ENCODE data around the gene RIN2. TPM values are rescaled to one million over a fixed set of nuclear protein-coding genes. Genes with fewer than 3 reads are reported as not detected.

Gene RIN2
- total RNA-seq, 1 experiment from 2014 or later, result 1.5 TPM

DNA sequence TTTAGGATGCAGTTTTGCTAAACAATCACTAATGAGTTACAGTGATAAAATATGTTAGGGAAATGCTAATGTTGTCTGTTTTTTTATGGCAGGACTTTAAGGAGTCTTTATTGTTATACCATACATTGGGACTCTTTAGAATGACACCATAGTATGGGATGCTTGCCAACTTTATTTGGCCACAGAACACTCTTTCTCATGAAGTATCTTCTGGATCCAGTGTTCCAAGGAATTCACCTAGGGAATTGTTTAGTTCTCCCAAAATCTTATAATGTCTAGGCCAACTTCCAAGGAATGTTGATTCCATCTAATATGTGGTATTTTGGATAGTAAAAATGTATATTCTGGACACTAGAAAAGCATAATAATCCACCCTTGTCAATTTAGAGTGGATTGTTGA, 3.3 kb downstream of the RIN2 start (continued):
- TF ChIP-seq YY1 (IDR thresholded peaks at IDR 0.05; ENCODE audit: extremely low read depth, insufficient replicate concordance, low read depth, low read length) (no peak), SIN3A (IDR thresholded peaks at IDR 0.05; ENCODE audit: low read depth) (no peak), CBX3 (IDR thresholded peaks at IDR 0.05; ENCODE audit: low read depth) (no peak)
- TF ChIP-seq, protein P1, sequence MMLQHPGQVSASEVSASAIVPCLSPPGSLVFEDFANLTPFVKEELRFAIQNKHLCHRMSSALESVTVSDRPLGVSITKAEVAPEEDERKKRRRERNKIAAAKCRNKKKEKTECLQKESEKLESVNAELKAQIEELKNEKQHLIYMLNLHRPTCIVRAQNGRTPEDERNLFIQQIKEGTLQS (IDR thresholded peaks at IDR 0.05), result no peak
- TF ChIP-seq, protein P2, sequence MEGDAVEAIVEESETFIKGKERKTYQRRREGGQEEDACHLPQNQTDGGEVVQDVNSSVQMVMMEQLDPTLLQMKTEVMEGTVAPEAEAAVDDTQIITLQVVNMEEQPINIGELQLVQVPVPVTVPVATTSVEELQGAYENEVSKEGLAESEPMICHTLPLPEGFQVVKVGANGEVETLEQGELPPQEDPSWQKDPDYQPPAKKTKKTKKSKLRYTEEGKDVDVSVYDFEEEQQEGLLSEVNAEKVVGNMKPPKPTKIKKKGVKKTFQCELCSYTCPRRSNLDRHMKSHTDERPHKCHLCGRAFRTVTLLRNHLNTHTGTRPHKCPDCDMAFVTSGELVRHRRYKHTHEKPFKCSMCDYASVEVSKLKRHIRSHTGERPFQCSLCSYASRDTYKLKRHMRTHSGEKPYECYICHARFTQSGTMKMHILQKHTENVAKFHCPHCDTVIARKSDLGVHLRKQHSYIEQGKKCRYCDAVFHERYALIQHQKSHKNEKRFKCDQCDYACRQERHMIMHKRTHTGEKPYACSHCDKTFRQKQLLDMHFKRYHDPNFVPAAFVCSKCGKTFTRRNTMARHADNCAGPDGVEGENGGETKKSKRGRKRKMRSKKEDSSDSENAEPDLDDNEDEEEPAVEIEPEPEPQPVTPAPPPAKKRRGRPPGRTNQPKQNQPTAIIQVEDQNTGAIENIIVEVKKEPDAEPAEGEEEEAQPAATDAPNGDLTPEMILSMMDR (IDR thresholded peaks at IDR 0.05 in 2 of 3, conservative IDR thresholded peaks at IDR 0.05 in 1 of 3; ENCODE audit: borderline replicate concordance in 1 of 3, insufficient read depth in 1 of 3, low read depth in 2 of 3, low read length in 2 of 3), result no peak
- TF ChIP-seq, protein P3, sequence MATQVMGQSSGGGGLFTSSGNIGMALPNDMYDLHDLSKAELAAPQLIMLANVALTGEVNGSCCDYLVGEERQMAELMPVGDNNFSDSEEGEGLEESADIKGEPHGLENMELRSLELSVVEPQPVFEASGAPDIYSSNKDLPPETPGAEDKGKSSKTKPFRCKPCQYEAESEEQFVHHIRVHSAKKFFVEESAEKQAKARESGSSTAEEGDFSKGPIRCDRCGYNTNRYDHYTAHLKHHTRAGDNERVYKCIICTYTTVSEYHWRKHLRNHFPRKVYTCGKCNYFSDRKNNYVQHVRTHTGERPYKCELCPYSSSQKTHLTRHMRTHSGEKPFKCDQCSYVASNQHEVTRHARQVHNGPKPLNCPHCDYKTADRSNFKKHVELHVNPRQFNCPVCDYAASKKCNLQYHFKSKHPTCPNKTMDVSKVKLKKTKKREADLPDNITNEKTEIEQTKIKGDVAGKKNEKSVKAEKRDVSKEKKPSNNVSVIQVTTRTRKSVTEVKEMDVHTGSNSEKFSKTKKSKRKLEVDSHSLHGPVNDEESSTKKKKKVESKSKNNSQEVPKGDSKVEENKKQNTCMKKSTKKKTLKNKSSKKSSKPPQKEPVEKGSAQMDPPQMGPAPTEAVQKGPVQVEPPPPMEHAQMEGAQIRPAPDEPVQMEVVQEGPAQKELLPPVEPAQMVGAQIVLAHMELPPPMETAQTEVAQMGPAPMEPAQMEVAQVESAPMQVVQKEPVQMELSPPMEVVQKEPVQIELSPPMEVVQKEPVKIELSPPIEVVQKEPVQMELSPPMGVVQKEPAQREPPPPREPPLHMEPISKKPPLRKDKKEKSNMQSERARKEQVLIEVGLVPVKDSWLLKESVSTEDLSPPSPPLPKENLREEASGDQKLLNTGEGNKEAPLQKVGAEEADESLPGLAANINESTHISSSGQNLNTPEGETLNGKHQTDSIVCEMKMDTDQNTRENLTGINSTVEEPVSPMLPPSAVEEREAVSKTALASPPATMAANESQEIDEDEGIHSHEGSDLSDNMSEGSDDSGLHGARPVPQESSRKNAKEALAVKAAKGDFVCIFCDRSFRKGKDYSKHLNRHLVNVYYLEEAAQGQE (IDR thresholded peaks at IDR 0.05; ENCODE audit: low read depth), result no peak

DNA sequence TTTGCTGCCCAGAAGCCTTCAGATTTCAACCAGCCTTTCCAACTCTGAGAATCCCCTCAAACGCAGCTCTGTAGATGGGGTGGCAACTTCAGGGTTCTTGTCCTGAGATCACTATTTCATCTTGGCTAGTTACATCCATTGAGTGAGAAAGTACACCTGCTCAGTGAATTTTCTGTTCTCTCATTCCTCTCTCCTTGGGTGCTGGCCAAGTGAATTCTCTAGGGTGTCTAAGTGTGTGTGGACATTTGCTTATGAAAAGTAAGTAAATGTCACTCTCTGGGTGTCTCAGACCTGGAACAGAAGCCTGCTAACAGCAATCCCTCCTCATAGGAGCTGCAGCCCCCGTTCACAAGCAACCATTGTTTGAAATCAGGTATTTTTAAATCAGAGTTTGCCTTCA, 3.8 kb downstream of the RIN2 start:
- no peak for ATAC-seq
- H3K27ac ChIP-seq (ENCODE audit: low read depth, low read length), result no peak overlapping the region
- RAD21 ChIA-PET (ENCODE audit: low non-redundant PET in 1 of 2, low total read pairs in 2 of 2, uncharacterized antibody in 2 of 2, unreplicated experiment in 2 of 2), result no interaction called here
- TF ChIP-seq YY1 (IDR thresholded peaks at IDR 0.05; ENCODE audit: extremely low read depth, insufficient replicate concordance, low read depth, low read length), result no peak
- TF ChIP-seq POLR2AphosphoS5 (IDR thresholded peaks at IDR 0.05; ENCODE audit: low read depth, low read length), result no peak
- no peak for TF ChIP-seq CBX3 (IDR thresholded peaks at IDR 0.05; ENCODE audit: low read depth)
- TF ChIP-seq SIN3A (IDR thresholded peaks at IDR 0.05; ENCODE audit: low read depth), result no peak
- TF ChIP-seq POLR2A (IDR thresholded peaks at IDR 0.05; ENCODE audit: borderline replicate concordance, extremely low read depth, insufficient read depth, insufficient read length), result no peak
- no peak for TF ChIP-seq CEBPB (IDR thresholded peaks at IDR 0.05; ENCODE audit: low read depth)
- no peak for TF ChIP-seq JUND (IDR thresholded peaks at IDR 0.05)
- TF ChIP-seq ZFX (IDR thresholded peaks at IDR 0.05), result no peak
- TF ChIP-seq ZNF274 (IDR thresholded peaks at IDR 0.05; ENCODE audit: low read depth, low read length), result no peak
- TF ChIP-seq SP1 (IDR thresholded peaks at IDR 0.05; ENCODE audit: low read depth), result no peak
- no peak for TF ChIP-seq EZH2 (IDR thresholded peaks at IDR 0.05)
- TF ChIP-seq, protein P2 (IDR thresholded peaks at IDR 0.05 in 2 of 3, conservative IDR thresholded peaks at IDR 0.05 in 1 of 3; ENCODE audit: borderline replicate concordance in 1 of 3, insufficient read depth in 1 of 3, low read depth in 2 of 3, low read length in 2 of 3), result no peak
- TF ChIP-seq, protein P4, sequence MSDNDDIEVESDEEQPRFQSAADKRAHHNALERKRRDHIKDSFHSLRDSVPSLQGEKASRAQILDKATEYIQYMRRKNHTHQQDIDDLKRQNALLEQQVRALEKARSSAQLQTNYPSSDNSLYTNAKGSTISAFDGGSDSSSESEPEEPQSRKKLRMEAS (IDR thresholded peaks at IDR 0.05), result no peak
- TF ChIP-seq TCF7L2 (IDR thresholded peaks at IDR 0.05; ENCODE audit: borderline replicate concordance, extremely low read depth, insufficient read depth, insufficient read length), result no peak
- TF ChIP-seq FOSL1 (IDR thresholded peaks at IDR 0.05; ENCODE audit: low read depth), result no peak
- TF ChIP-seq EZH2phosphoT487 (IDR thresholded peaks at IDR 0.05; ENCODE audit: borderline replicate concordance), result no peak

More for the DNA sequence above, 3.8 kb downstream of the RIN2 start:
- H3K9ac ChIP-seq (ENCODE audit: low read length), result no peak overlapping the region
- intact Hi-C loops (cut with micrococcal nuclease), result no loop called here
- H3K4me2 ChIP-seq (ENCODE audit: low read length), result no peak overlapping the region
- DNase-seq (ENCODE audit: low read depth, low spot score), result no peak
- H3K4me1 ChIP-seq (ENCODE audit: control insufficient read depth in 1 of 2, insufficient read depth in 2 of 2, low read length in 2 of 2), result peaks cover 4 to 17% of the 10 kb centered on the region in 2 experiments
- POLR2A ChIA-PET, result no interaction called here
- no peaks in the 10 kb centered on the region for H3K79me2 ChIP-seq (ENCODE audit: insufficient read depth, low read length)
- H3K4me3 ChIP-seq (replicated peaks in 1 of 2; ENCODE audit: low read depth in 1 of 2, low read length in 2 of 2), result no peak overlapping the region
- H2AFZ ChIP-seq (ENCODE audit: low read depth, low read length, poor library complexity, severe bottlenecking), result no peak overlapping the region
- no peaks in the 10 kb centered on the region for H3K9me2 ChIP-seq (ENCODE audit: insufficient read depth)
- H4K20me1 ChIP-seq (ENCODE audit: insufficient read depth), result no peaks in the 10 kb centered on the region
- no peaks in the 10 kb centered on the region for H3K27me3 ChIP-seq (ENCODE audit: insufficient read depth, low read length)
- H3K36me3 ChIP-seq (ENCODE audit: control insufficient read depth in 1 of 2, insufficient read depth in 2 of 2, low read length in 2 of 2), result no peaks in the 10 kb centered on the region
- no peaks in the 10 kb centered on the region for H3K9me3 ChIP-seq (ENCODE audit: control insufficient read depth in 1 of 2, insufficient read depth in 1 of 2, low read depth in 1 of 2, low read length in 2 of 2)
- CTCF ChIA-PET, result no interaction called here
- no TSS peak for BruUV-seq (replicated peaks)

All from HCT116 (cell line).